GM23338 (cell line): ENCODE measurements around the gene PDYN.

Experiments
- CREB1 ChIP-seq: fragments of 250-450 bp; sonication (Bioruptor Pico); IDR thresholded peaks from 2 replicates; pipeline ENCODE4 v1.5.0; 2020; ENCODE audit warnings: low read depth, mild to moderate bottlenecking, moderate library complexity
- CTCF ChIP-seq, 2 experiments: fragments of 200-600 bp in 1 of 2; sonication (generic) in 1 of 2; conservative IDR thresholded peaks; 2 replicates each; pipeline versions ENCODE4 v1.5.1 to v1.6.1; 2016 to 2017; ENCODE audit warnings: antibody characterized with exemption in 2 of 2, low read depth in 2 of 2, mild to moderate bottlenecking in 2 of 2, moderate library complexity in 1 of 2
- ETS1 ChIP-seq: IDR thresholded peaks from 2 replicates; pipeline ENCODE4 v1.6.1; 2016; ENCODE audit warnings: antibody characterized with exemption
- EZH2 ChIP-seq: fragments of 200-600 bp; sonication (generic); IDR thresholded peaks from one replicate; pipeline ENCODE4 v1.8.0; 2017; ENCODE audit warnings: antibody characterized with exemption, mild to moderate bottlenecking, low read depth; ENCODE audit not compliant: unreplicated experiment
- EZH2phosphoT487 ChIP-seq: fragments of 200-600 bp; sonication (generic); IDR thresholded peaks from one replicate; pipeline ENCODE4 v1.8.1; 2018; ENCODE audit warnings: antibody characterized with exemption; ENCODE audit not compliant: unreplicated experiment
- JUNB ChIP-seq: IDR thresholded peaks from one replicate; pipeline ENCODE4 v1.6.1; 2016; ENCODE audit warnings: antibody characterized with exemption; ENCODE audit not compliant: unreplicated experiment
- NANOG ChIP-seq: IDR thresholded peaks from 2 replicates; pipeline ENCODE4 v1.6.1; 2016; ENCODE audit warnings: antibody characterized with exemption, borderline replicate concordance
- POLR2AphosphoS5 ChIP-seq: IDR thresholded peaks from 2 replicates; pipeline ENCODE4 v1.6.1; 2016; ENCODE audit warnings: antibody characterized with exemption, low read depth
- ZNF114 ChIP-seq: fragments of 250-450 bp; sonication (Bioruptor Pico); IDR thresholded peaks from 2 replicates; pipeline ENCODE4 v1.5.0; 2020; ENCODE audit warnings: mild to moderate bottlenecking, moderate library complexity
- ZNF331 ChIP-seq: fragments of 250-450 bp; sonication (Bioruptor Pico); IDR thresholded peaks from 2 replicates; pipeline ENCODE4 v1.5.0; 2020; ENCODE audit warnings: low read depth, mild to moderate bottlenecking, moderate library complexity
- TF ChIP-seq, protein P1 (sequence below): IDR thresholded peaks from one replicate; pipeline ENCODE4 v1.6.1; 2018; ENCODE audit warnings: antibody characterized with exemption; ENCODE audit not compliant: unreplicated experiment
- TF ChIP-seq, protein P2 (sequence below): fragments of 250-450 bp; sonication (Bioruptor Pico); IDR thresholded peaks from 2 replicates; pipeline ENCODE4 v1.5.0; 2020; ENCODE audit warnings: mild to moderate bottlenecking, moderate library complexity

- TF ChIP-seq CTCF (conservative IDR thresholded peaks at IDR 0.05; ENCODE audit: low read depth in 2 of 2) (no peak), EZH2phosphoT487 (no peak), POLR2AphosphoS5 (no peak), EZH2 (no peak), JUNB (no peak), CREB1 (CRISPR knock-in tag) (no peak), ZNF331 (CRISPR knock-in tag) (no peak), NANOG (no peak), ZNF114 (CRISPR knock-in tag) (no peak), ETS1 (no peak)
- TF ChIP-seq, protein P1, sequence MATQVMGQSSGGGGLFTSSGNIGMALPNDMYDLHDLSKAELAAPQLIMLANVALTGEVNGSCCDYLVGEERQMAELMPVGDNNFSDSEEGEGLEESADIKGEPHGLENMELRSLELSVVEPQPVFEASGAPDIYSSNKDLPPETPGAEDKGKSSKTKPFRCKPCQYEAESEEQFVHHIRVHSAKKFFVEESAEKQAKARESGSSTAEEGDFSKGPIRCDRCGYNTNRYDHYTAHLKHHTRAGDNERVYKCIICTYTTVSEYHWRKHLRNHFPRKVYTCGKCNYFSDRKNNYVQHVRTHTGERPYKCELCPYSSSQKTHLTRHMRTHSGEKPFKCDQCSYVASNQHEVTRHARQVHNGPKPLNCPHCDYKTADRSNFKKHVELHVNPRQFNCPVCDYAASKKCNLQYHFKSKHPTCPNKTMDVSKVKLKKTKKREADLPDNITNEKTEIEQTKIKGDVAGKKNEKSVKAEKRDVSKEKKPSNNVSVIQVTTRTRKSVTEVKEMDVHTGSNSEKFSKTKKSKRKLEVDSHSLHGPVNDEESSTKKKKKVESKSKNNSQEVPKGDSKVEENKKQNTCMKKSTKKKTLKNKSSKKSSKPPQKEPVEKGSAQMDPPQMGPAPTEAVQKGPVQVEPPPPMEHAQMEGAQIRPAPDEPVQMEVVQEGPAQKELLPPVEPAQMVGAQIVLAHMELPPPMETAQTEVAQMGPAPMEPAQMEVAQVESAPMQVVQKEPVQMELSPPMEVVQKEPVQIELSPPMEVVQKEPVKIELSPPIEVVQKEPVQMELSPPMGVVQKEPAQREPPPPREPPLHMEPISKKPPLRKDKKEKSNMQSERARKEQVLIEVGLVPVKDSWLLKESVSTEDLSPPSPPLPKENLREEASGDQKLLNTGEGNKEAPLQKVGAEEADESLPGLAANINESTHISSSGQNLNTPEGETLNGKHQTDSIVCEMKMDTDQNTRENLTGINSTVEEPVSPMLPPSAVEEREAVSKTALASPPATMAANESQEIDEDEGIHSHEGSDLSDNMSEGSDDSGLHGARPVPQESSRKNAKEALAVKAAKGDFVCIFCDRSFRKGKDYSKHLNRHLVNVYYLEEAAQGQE, result no peak
- TF ChIP-seq, protein P2, sequence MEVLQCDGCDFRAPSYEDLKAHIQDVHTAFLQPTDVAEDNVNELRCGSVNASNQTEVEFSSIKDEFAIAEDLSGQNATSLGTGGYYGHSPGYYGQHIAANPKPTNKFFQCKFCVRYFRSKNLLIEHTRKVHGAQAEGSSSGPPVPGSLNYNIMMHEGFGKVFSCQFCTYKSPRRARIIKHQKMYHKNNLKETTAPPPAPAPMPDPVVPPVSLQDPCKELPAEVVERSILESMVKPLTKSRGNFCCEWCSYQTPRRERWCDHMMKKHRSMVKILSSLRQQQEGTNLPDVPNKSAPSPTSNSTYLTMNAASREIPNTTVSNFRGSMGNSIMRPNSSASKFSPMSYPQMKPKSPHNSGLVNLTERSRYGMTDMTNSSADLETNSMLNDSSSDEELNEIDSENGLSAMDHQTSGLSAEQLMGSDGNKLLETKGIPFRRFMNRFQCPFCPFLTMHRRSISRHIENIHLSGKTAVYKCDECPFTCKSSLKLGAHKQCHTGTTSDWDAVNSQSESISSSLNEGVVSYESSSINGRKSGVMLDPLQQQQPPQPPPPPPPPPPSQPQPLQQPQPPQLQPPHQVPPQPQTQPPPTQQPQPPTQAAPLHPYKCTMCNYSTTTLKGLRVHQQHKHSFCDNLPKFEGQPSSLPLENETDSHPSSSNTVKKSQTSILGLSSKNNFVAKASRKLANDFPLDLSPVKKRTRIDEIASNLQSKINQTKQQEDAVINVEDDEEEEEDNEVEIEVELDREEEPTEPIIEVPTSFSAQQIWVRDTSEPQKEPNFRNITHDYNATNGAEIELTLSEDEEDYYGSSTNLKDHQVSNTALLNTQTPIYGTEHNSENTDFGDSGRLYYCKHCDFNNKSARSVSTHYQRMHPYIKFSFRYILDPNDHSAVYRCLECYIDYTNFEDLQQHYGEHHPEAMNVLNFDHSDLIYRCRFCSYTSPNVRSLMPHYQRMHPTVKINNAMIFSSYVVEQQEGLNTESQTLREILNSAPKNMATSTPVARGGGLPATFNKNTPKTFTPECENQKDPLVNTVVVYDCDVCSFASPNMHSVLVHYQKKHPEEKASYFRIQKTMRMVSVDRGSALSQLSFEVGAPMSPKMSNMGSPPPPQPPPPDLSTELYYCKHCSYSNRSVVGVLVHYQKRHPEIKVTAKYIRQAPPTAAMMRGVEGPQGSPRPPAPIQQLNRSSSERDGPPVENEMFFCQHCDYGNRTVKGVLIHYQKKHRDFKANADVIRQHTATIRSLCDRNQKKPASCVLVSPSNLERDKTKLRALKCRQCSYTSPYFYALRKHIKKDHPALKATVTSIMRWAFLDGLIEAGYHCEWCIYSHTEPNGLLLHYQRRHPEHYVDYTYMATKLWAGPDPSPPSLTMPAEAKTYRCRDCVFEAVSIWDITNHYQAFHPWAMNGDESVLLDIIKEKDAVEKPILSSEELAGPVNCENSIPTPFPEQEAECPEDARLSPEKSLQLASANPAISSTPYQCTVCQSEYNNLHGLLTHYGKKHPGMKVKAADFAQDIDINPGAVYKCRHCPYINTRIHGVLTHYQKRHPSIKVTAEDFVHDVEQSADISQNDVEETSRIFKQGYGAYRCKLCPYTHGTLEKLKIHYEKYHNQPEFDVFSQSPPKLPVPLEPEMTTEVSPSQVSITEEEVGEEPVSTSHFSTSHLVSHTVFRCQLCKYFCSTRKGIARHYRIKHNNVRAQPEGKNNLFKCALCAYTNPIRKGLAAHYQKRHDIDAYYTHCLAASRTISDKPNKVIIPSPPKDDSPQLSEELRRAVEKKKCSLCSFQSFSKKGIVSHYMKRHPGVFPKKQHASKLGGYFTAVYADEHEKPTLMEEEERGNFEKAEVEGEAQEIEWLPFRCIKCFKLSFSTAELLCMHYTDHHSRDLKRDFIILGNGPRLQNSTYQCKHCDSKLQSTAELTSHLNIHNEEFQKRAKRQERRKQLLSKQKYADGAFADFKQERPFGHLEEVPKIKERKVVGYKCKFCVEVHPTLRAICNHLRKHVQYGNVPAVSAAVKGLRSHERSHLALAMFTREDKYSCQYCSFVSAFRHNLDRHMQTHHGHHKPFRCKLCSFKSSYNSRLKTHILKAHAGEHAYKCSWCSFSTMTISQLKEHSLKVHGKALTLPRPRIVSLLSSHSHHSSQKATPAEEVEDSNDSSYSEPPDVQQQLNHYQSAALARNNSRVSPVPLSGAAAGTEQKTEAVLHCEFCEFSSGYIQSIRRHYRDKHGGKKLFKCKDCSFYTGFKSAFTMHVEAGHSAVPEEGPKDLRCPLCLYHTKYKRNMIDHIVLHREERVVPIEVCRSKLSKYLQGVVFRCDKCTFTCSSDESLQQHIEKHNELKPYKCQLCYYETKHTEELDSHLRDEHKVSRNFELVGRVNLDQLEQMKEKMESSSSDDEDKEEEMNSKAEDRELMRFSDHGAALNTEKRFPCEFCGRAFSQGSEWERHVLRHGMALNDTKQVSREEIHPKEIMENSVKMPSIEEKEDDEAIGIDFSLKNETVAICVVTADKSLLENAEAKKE (CRISPR knock-in tag), result no peak
These were observed 16.7 kb upstream of the PDYN start for GRCh38 chr20:2010533-2010932.
